ENCODE measurements around the gene PPP1CA. TPM values are rescaled to one million over a fixed set of nuclear protein-coding genes. Genes with fewer than 3 reads are reported as not detected.

PPP1CA gene
- total and polyA plus RNA-seq, 2 donors (not counting 1 experiment from before 2014, with no cell fraction given): 218 to 251 TPM

DNA sequence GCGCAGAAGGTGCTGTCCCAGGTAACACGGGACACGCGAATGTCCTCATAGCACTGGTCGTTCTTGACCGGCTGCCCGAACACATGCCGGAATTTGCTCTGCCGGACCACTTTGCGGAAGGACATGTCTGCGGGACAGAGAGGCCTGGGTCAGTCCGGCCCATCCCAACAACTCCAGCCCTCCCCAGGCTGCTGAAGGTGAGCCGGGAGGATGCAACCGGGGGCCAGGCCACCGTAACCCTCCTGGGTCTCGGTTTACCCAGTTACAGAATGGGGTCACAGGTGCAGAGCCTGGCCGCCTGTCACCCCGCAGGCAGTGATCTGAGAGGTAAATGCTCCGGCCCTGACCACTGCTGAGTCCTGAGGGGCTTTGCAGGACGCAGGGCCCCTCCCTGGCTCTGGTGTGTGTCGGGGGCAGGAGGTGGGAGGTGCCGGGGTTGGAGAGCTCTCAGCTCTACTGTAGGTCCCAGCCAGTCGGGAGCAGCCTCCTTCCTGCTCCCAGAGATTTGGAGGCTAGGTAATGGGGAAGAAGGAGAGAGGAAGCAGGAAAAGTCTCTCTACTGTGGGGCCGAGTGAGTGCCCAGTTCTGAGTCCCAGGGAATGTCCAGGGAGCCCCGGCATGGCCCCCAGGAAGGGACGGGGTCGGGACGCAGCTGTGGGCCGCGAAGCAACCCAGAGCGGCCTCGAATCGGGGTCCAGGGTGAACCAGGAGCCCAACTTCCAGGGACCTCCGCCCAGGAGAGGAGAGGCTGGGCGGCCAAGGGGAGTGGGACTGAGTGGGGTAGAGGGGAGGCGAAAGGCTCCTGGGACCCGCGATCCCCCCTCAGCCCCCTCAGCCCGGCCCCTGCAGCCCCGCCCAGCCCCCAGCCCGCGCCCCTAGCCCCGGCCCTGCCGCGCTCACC, 41.1 kb upstream of the PPP1CA start:
- Histone ChIP-seq H3K9me3 (ENCODE audit: control extremely low read depth in 1 of 3, control insufficient read depth in 2 of 3, insufficient read depth in 1 of 3, low read length in 2 of 3) (no peaks in the 10 kb centered on the region), H4K20me1 (ENCODE audit: control insufficient read depth, insufficient read depth, low read length, poor library complexity, severe bottlenecking) (peaks cover 17% of the 10 kb centered on the region), H3K27me3 (replicated peaks in 1 of 4; ENCODE audit: control extremely low read depth in 1 of 4, control insufficient read depth in 3 of 4, insufficient read depth in 4 of 4, low read length in 3 of 4) (no peaks in the 10 kb centered on the region), H2AFZ (ENCODE audit: insufficient read depth, low read depth, low read length, poor library complexity, severe bottlenecking) (no peak overlapping the region), H3K4me3 (ENCODE audit: control extremely low read depth in 1 of 5, extremely low read depth in 1 of 5, insufficient read depth in 1 of 5, low read depth in 2 of 5, low read length in 4 of 5) (peak overlapping the region in 1 of 5 experiments; percentile 69), H3K9ac (ENCODE audit: low read length) (no peak overlapping the region), H3K36me3 (replicated peaks in 1 of 2; ENCODE audit: control extremely low read depth in 1 of 2, control insufficient read depth in 1 of 2, extremely low read depth in 1 of 2, insufficient read depth in 2 of 2, low read length in 1 of 2) (no peaks in the 10 kb centered on the region), H3K4me1 (ENCODE audit: control insufficient read depth in 2 of 2, insufficient read depth in 2 of 2, low read length in 2 of 2) (peaks cover 83 to 96% of the 10 kb centered on the region in 2 donors), H3K4me2 (replicated peaks; ENCODE audit: low read depth, low read length, poor library complexity, severe bottlenecking) (peak overlapping the region; percentile 99), H3K27ac (ENCODE audit: low read length in 2 of 2) (peak overlapping the region; percentile 75 to 88), H3K79me2 (ENCODE audit: control insufficient read depth, insufficient read depth, low read length) (peaks cover 32% of the 10 kb centered on the region)
- H3K27me3 Mint-ChIP-seq: no peaks in the 10 kb centered on the region
- peak overlapping the region; percentile 92 for H3K27ac Mint-ChIP-seq
- H3K9me3 Mint-ChIP-seq (ENCODE audit: insufficient read depth): no peaks in the 10 kb centered on the region
- intact Hi-C loops (cut with micrococcal nuclease): no loop called here
- TF ChIP-seq EZH2 (IDR thresholded peaks at IDR 0.05; ENCODE audit: borderline replicate concordance, insufficient read depth, low read depth, low read length, poor library complexity, severe bottlenecking) (no peak), CTCF (IDR thresholded peaks at IDR 0.05) (no peak)
- ChIA-PET CTCF (interaction anchor here (0.9 kb wide), 1 partner anchor 27 kb away, joined by 3 read pairs; the partner anchor contains the start of gene TMEM134), POLR2A (interaction anchor here (0.7 to 9.6 kb wide), 9 partner anchors 12 to 91 kb away, joined by 4 to 110 read pairs (median 21); partner anchors contain the start of genes PPP1CA, RAD9A, TBC1D10C and TMEM134)
- DNase-seq (peak; percentile 46), ATAC-seq (ENCODE audit: low read depth) (no peak)
- 64% methylated on average over 38 of the region's 45 CpGs for WGBS (ENCODE audit: insufficient coverage)
- H3K4me1 Mint-ChIP-seq: peaks cover 88% of the 10 kb centered on the region
- H3K4me3 Mint-ChIP-seq: peak overlapping the region; percentile 77

Data from B cell (primary cell).